HG03460 (cell line): Measurements from ENCODE around the gene ANKRD18B.
"Not testable (repeated sequence)": the region's sequence is repeated elsewhere in the genome, so short reads cannot be mapped to it uniquely, and the experiment has no call there.

Source experiments
- ATAC-seq: cut with Tn5 transposase; IDR thresholded peaks from one replicate; pipeline ENCODE4 v1.9.1; 2021; ENCODE audit not compliant: unreplicated experiment

The ANKRD18B gene

DNA sequence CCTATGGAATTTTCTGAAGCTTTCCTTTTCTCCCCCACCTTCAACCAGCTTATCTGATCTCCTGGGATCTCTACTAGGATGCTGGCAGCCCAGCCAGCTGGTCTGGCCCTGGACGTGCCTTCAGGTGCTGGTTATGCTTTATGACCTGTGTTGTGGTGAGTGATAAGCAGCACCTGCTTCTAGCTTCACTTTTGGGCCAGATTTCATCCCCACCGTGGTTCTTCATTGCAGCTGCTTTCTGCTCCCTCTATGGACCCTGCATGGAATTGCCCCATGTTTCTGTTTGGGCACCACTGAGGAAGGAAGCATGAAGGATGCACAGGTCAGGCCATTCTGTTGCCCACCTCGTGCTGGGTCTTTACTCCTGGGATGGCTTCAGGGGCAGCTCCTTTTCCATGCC, 80.2 kb downstream of the ANKRD18B start:
- ATAC-seq, result not testable (repeated sequence)

DNA sequence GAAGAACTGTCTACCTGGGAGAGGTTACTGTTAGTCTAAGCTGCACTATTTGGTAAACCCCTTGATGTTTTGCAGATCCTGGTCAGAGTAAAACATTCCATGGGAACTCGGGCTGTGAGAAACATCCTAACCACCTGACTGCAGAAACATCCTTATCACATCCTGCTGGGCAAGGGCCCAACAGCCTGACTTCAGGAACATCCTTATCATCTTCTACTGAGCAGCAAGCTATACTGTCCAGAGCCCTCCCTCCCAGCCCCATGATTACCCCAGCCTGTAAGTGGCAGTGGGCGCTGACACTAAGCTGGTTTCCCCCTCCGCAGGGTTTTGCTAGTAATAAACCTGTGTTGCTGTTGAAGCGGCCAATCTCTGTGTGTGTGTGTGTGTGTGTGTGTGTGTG, 80.9 kb downstream of the ANKRD18B start:
- not testable (repeated sequence) for ATAC-seq

DNA sequence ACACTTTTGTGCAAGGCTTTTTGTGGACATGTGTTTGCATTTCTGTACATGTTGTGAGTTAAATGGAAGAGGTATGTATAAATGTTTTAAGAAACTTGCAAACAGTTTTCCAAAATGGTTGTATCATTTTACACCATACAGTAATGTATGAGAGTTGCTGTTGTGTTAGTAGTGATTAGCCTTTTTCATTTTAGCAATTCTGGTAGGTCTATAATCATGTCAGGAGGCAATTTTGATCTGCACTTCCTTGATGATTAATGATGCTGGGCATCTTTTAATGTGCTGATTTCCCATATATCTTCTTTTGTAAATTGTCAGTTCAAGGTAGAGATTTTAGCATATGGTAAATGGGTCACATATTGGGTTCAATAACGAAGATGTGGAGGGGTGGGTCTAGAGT, 87.3 kb downstream of the ANKRD18B start:
- no peak for ATAC-seq

DNA sequence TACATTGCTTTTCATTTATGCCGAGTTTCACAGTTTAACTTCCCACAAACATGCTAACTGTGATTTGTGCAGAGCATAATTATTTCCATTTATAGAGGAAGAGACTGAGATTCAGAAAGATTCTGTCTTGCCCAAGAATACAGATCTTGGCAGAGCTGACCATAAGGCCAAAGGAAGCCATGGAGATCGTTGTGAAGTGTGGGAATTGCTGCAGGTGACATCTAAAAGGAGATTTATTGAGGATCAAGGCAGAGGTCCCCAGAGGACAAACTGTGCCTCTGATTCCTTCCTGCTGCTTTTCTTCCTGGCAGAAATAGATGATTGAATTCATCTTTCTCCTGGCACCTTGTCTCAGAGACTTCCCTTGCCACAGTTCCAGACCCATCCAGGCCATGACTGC, 88.4 kb downstream of the ANKRD18B start:
- not testable (repeated sequence) for ATAC-seq

DNA sequence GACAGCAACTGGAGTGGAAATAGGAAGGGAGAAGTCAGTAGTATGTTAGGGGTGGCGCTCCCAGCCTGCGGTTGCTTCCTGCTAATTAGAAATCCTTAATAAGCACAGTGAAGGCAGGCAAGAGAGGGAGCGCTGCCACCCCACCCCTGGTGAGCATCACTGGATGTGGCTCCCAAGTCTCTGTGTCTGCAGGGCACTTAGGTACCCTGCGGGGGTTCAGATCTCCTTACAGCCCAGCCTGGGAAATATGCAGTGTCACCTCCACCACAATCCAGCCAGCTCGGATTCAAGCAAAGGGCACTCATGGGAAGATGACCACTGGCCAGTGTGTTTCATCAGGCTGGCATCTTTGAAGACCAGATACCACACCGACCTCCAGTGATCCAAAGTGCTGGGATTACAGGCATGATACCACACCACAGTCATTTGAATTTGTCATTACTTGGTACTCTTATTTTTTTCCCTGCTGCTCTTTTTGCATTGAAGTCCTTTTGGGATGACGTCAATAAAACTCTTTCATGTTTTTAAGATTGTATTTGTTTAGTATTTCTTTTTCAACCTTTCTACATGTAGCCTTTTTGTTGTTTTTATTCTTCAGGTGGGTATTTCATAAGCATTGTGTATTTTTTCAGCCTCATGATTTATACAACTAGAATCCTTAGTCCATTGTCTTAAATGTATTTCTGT, 90.1 kb downstream of the ANKRD18B start:
- no peak for ATAC-seq

DNA sequence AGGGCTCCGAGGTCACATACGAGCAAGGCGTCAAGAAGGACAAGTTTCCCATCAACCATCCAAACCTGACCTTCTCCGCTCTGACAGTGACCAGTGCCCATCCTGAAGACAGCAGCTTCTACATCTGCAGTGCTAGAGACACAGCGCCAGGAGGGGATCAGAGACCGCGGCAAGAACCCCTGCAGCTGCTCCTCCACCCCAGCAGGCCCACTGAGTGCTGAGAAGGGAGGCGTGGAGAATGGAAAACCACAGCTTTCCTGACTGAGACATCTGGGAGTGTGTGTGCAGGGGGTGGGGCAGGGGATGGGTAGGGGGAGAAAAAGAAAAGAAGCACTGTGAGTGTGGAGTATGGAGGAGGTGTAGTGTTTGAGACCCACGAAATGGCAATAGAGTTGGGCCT, 94.3 kb downstream of the ANKRD18B start:
- not testable (repeated sequence) for ATAC-seq

DNA sequence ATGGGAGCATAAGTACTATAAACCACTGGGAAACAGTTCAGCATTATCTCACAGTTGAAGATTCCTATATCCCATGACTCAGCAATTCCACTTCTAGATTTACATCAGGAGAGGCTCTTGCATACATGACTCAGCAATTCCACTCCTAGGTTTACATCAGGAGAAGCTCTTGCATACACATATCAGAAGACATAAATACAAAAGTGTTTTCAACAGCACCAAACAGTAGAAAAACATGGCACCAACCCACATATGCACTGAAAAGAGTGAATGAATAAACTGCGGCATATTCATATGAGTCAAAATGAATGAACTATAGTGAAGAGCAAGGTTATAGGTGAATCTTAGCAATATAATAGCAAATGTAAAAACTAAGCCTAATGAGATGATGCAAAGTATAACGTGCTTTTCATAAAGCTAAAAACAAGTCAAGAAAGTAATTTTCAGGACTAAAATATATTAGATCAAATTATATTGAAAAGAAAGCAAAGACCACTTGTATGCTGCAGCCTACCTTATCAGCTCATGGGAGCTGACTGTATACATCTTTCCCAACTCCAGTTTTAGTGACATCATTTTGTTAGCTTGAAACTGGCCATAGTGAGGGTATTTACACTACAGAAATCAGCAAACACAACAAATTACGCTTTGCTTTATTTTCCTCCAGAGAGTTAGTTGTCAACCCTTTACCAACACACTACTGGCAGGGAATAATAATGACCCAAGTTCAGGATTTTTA, 95.8 kb downstream of the ANKRD18B start:
- no peak for ATAC-seq

DNA sequence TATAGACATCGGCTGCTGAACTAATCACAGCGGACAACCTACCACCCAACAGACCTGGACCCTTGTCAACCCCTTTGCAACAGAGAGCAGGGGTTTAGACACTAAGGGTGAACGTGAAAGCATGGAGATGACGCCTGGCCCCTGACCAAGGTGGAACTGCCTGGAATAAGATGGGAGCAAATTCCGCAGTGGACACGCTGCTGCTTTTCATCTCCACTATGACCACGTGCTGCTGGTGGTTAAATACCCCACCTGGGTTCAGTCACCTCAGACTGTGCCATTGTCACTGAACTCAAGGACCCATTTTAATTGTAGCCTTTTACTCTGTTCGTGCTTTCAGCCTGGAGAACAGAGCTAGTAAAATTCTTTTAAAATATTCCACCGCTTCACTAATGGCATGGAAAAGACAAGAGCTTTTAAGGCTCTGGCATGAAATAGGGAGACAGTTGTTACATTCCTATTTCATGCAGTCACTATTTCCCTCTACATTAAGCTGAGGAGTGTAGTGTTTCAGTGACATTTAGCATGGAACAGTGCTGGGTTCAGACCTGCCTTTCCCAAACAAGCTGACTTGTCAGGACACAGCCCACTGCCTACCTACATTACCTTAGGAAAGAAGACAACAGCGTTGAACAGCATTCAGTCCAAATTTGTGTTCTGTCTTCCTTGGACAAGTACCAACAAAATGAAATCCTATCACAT, 96.8 kb downstream of the ANKRD18B start:
- ATAC-seq, result no peak
